HG03457 (cell line): Measurements from ENCODE around the gene CDK4.

Experiments used
- ATAC-seq: cut with Tn5 transposase; IDR thresholded peaks from one replicate; pipeline ENCODE4 v1.9.1; 2021; ENCODE audit warnings: moderate number of reproducible peaks; ENCODE audit not compliant: unreplicated experiment

Gene CDK4

GRCh38 chr12:57757771-57758170 is 5.7 kb upstream of the CDK4 start:
- ATAC-seq = no peak

DNA sequence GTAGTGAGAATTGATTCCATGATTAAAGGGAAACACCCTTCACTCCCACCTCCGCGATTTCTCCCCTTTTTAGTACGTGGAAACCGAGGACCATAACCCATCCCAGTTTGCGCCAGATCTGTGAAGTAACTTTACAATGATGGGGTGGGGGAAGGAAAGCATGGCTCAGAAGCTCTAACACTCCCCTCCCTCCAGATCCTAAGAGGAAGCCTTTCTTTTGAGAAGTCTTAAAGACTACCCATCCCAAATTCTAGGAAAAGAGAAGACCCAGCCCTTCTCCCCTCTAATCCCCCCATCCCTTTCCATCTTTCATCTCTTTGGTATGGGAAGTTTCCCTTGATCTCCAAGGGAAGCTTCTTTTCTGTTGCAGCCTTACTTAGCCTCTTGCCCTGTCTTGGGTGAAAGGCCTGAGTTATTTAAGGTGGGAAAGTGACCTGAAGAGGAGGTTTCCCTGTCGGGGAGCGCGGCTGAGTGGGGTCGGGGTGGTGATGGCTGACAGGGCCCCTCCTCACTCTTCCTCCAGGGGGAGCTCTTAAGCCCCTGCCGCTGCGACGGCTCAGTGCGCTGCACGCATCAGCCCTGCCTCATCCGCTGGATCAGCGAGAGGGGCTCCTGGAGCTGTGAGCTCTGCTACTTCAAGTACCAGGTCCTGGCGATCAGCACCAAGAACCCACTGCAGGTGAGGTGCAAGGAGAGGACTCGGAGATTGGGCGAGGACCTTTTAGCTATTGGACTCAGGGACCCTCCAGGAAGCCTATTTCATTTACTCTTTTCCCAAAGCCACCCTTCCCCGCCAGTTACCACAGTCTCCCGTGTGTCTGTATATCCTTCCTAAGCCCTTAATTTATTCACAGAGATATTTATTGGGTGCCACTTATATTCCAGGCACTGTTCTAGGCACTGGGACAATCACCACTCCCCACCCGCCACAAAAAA is 4.6 kb upstream of the CDK4 start:
- ATAC-seq = no peak

DNA sequence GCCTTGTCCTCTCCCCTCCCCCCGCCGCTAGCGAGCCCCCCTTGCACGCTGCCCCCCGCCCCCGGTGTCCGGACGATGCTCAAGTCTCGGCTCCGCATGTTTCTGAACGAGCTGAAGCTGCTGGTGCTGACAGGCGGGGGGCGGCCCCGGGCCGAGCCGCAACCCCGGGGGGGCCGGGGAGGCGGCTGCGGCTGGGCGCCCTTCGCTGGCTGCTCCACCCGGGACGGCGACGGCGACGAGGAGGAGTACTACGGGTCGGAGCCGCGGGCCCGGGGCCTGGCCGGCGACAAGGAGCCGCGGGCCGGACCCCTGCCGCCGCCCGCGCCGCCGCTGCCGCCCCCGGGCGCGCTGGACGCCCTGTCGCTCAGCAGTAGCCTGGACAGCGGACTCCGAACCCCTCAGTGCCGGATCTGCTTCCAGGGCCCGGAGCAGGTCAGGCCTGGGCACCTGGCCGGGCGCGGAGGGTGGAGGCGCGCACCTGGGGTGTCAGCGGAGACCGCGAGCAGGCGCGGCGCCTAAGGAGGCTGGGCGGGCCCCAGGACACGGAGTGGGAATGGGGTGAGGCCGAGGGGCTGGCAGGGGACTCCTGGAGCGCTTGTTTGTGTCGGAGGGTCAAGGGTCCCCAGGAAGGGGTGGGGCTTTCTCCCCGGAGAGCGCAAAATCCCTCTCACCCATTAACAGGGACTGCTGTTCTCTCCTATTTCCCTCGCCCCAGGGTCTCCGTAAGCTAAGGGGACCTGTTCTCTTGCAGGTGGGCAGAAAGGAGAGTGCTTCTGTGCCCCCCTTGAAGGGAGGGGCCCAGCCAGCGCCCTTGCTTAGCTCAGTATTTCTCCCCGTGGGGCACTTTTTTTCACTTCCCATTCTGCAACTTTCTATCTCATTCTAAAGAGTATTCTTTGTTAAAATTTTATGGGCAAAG is 3.6 kb upstream of the CDK4 start:
- ATAC-seq = no peak

GRCh38 chr12:57755194-57755453 is 3.0 kb upstream of the CDK4 start:
- ATAC-seq = no peak

GRCh38 chr12:57754411-57755193 is 2.5 kb upstream of the CDK4 start, which contains the start of gene MARCHF9:
Gene MARCHF9 (plus strand): TSS chr12:57755103. CDS start chr12:57755529, 426 bp downstream.
- ATAC-seq = no peak

DNA sequence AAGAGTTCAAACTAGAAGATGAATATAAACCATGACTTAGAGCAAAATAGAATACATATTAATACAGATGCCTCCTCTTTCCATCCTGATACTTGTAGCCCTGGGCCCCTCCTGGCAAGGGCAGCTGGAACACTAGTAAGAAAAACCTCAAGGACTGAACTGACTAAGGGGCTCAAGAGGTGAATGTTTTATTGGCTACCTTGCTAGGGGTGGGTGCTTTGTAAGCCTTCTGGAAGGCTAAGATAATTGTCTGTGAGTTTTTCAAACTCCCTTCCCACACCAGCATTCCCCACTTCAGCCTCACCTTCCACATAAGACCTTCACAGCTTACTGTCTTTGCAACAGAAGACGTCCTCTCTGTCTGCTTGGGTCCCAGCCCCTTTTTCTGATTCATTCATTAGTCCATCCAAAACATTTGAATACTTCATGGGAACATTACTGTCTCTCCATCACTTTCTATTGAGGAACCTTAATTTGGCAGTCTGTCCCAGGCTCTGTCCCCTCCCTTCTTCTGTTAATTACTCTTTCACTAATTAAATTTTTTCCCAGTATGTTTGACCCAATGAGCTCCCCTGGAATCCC is 1.7 kb upstream of the CDK4 start:
- no peak for ATAC-seq

DNA sequence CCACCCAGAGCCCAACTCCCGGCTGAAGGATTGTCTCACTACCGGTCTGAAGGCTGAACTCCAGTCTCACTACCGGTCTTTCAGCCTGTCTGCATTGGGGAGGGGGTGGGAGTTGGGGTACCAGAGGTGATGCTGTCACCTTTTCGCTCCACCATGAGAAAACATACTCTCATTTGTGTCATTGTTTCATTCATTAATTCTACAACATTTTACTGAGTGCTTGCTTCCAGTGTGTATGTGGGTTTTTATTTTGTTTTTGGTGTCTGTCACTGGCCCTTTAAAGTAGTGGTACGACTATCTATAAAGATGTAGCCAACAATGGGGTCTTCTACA is 524 bp upstream of the CDK4 start:
- ATAC-seq = no peak

DNA sequence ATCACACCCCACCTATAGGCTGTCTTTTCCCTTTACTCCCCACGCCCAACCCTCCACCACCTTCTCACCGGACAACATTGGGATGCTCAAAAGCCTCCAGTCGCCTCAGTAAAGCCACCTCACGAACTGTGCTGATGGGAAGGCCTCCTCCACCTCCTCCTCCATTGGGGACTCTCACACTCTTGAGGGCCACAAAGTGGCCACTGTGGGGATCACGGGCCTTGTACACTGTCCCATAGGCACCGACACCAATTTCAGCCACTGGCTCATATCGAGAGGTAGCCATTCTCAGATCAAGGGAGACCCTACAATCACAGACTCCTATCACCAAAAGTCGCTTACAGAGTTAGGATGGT is 700 bp downstream of the CDK4 start:
- ATAC-seq = no peak

GRCh38 chr12:57750561-57751431 is 1.3 kb downstream of the CDK4 start:
- no peak for ATAC-seq

- ATAC-seq = no peak
Observed at GRCh38 chr12:57749061-57749460, 3.0 kb downstream of the CDK4 start.

- ATAC-seq = no peak
Observed at GRCh38 chr12:57746025-57746424, 6.1 kb downstream of the CDK4 start.

- ATAC-seq = no peak
Observed at GRCh38 chr12:57745485-57745881, 6.6 kb downstream of the CDK4 start.

DNA sequence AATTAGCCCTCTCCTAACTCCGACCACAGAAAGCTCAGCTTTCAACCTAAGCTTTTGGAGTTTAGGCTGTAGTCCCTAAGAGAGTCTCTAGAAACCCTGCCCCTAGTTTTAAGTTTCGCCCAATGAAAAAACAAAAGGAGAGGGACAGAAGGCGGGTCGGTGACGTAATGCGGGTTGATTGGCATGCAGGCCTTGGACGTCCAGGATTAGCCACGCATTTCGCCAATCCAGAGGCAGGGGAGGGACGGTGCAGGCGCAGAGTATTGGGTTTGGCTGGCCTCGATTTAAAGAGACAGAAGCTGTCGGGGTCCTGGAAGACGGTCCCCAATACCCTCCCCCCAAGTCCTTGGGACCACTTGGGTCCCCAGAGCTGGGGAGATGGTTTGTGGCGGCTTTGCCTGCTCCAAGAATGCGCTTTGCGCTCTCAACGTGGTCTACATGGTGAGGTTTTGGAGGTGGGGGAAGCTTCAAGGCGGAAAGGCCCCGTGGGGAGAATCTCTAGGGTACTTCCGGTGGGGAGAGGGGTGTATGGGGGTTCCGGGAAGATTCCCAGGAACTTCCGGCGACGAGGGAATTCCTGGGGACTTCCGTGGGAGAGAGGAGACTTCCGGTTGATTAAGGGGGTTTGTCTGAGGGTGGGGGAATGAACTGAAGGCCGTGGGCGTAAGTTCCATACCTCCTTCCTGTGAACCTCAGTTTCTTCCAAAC is 7.2 kb downstream of the CDK4 start, which contains the start of gene TSPAN31:
Gene TSPAN31 (plus strand): TSS at position 263 of the 708 bp plus-strand sequence. CDS start 116 bp downstream, at position 379.
- peak; percentile 66 for ATAC-seq

DNA sequence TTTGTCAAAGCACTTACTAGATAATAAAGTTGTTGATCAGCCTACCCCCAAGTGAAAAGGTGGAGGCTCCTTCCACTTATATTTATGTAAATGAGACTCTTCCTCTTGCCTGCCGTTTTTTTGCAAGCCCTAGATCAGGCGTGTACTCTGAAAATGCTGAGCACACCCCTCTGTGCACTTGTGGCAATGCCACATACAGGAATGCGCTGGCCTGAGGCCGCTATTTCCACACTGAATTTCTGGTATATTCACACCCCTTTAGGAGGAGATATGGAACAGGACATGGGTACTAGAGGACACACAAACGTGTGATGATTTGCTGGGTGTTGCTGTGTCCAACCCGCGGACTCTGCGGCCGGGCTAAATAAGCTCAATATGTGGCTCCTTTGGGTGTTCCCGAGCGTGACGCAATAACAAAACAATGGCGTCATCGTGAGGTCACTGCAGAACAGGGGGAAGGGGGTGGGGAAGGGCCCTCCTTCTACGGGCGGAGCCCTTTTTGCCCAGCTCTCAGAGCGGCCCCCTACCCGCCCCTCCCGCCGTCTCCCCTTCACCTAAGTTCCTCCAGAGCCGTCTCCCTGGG is 7.8 kb downstream of the CDK4 start:
- ATAC-seq = peak; percentile 32

DNA sequence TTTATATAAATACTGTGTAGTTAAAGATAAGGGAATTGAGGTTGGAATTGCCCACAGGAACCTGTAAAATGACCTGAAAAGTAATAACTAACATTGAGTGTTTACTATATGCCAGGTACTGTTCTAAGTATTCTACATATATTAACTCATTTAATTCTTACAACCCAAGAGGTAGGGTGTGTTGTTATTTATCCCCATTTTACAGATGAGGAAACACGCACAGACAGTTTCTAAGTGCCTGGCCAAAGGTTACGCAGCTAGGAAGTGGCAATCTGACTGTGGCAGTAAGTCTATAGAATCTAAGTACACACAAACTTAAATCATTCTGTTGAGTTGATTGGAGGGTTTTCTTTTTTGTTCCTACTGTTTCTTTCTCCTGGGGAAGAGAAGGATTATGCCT is 8.3 kb downstream of the CDK4 start:
- ATAC-seq = no peak

GRCh38 chr12:57741844-57742738 is 10.0 kb downstream of the CDK4 start:
- peak; percentile 51 for ATAC-seq

GRCh38 chr12:57741413-57741789 is 10.7 kb downstream of the CDK4 start:
- ATAC-seq = no peak
